ENCODE results near the gene CLPTM1L. TPM values are rescaled to one million over a fixed set of nuclear protein-coding genes. Genes with fewer than 3 reads are reported as not detected.

Gene CLPTM1L
- total and polyA plus RNA-seq, 12 donors, result 40.7 to 96.5 (median 83.2) TPM

- DNase-seq, result no peak
- no peak overlapping the region for H3K4me3 ChIP-seq
- no peak for TF ChIP-seq CTCF (IDR thresholded peaks at IDR 0.05)
- TF ChIP-seq POLR2A (IDR thresholded peaks at IDR 0.05), result no peak
- H3K36me3 ChIP-seq (replicated peaks in 1 of 2), result peaks cover 0 to 68% of the 10 kb centered on the region in 2 donors
- no peaks in the 10 kb centered on the region for H3K27me3 ChIP-seq
- no peaks in the 10 kb centered on the region for H3K4me1 ChIP-seq (replicated peaks in 1 of 2)
- 81 to 94% (median 89%) methylated on average over 11 of the region's 11 CpGs for WGBS, 4 donors
- intact Hi-C loops (cut with DNase I), result no loop called here
- H3K9me3 ChIP-seq (replicated peaks in 1 of 3), result no peaks in the 10 kb centered on the region
- H3K27ac ChIP-seq, result no peak overlapping the region
These were observed 12.4 kb downstream of the CLPTM1L start for GRCh38 chr5:1332461-1333001.

DNA sequence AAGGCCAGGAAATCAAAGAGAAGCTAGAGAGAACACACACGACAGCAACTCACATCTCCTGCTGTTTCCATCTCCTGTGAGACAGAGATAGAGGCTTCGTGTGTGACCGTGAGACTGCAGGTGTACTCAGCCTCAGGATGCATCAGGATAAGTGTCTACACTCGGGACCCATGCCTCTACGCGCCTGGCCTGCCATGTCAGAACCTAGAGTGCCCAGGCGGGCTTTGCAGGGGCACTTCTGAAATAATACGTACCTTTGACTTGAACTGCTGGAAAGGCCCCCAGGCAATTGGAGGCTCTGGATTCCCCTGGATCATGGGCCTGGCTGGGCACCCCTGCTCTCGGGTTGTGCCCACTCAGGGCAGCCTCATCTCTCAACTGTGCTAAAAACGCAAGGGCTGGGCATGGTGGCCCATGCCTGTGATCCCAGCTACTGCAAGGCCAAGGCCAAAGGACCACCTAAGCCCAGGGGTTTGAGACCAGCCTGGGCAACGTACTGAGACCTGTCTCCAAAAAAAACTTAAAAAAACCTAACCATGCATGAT lies 13.0 kb downstream of the CLPTM1L start:
- intact Hi-C loops (cut with DNase I), result no loop called here
- TF ChIP-seq POLR2A (IDR thresholded peaks at IDR 0.05) (no peak), CTCF (IDR thresholded peaks at IDR 0.05) (no peak)
- Histone ChIP-seq H3K27me3 (no peaks in the 10 kb centered on the region), H3K36me3 (replicated peaks in 1 of 2) (peaks cover 0 to 62% of the 10 kb centered on the region in 2 donors), H3K9me3 (replicated peaks in 1 of 3) (no peaks in the 10 kb centered on the region), H3K4me1 (replicated peaks in 1 of 2) (no peaks in the 10 kb centered on the region), H3K4me3 (no peak overlapping the region), H3K27ac (no peak overlapping the region)
- WGBS, 4 donors, result 92 to 95% (median 93%) methylated on average over 10 to 11 of the region's 11 CpGs
- DNase-seq, result no peak

DNA sequence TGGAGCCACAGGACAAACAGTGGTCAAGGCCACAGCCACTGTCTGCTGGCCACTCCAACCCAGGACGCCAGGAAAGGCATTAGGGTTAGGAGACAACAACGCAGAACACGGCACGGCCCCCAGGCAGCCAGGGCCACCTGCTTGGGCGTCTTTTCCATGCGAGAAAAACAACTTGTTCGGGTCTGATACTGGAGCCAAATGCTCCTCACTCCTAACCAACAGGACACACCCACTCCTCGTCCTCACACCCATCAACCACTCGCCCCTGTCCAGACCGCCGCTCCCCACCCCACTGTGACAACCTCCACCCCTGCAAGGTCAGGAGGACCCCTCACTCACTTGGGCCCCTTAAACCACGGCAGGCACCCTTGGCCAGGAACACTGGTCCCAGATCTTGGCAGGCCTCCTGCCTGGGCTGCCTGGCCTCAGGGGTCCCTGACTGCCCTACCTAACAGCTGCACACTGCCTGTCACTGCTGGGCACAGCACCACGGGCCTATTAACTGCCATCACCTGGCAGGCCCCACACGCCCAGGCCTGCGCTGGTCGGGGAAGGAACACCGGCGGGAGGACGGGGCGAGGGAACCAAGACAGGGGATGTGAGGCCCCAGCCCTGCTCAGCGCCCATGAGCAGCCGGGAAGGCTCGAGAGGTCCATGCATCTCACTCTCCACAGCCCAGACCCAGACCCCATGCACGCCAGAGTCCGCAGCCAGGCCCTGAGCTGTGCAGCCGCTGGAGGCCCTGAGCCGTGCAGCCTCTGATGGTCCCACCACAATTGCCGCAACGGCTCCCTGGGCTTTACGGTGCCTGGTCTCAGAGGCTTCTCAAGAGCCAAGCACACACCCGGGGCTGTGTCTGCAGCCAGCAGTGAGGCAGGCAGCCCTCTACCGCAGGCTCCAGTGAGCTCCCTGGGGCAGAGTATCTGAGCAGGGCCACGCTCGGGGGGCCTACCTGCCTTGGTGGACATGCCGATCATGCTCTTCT lies 13.8 kb downstream of the CLPTM1L start:
- intact Hi-C loops (cut with DNase I), result no loop called here
- TF ChIP-seq POLR2A (IDR thresholded peaks at IDR 0.05) (no peak), CTCF (IDR thresholded peaks at IDR 0.05) (no peak)
- no peaks in the 10 kb centered on the region for H3K9me3 ChIP-seq (replicated peaks in 1 of 3)
- no peak for DNase-seq
- no peak overlapping the region for H3K4me3 ChIP-seq
- no peak overlapping the region for H3K27ac ChIP-seq
- H3K4me1 ChIP-seq (replicated peaks in 1 of 2), result no peaks in the 10 kb centered on the region
- H3K36me3 ChIP-seq (replicated peaks in 1 of 2), result peaks cover 0 to 54% of the 10 kb centered on the region in 2 donors
- WGBS, 4 donors, result 95 to 96% (median 95%) methylated on average over 16 to 35 of the region's 35 CpGs
- H3K27me3 ChIP-seq, result no peaks in the 10 kb centered on the region

GRCh38 chr5:1330146-1330846 lies 14.6 kb downstream of the CLPTM1L start:
- 93 to 97% (median 95%) methylated on average over 13 to 23 of the region's 23 CpGs for WGBS, 4 donors
- intact Hi-C loops (cut with DNase I), result no loop called here
- no peak overlapping the region for H3K27ac ChIP-seq

More at GRCh38 chr5:1330146-1330846, 14.6 kb downstream of the CLPTM1L start:
- no peaks in the 10 kb centered on the region for H3K9me3 ChIP-seq (replicated peaks in 1 of 3)
- TF ChIP-seq POLR2A (IDR thresholded peaks at IDR 0.05) (no peak), CTCF (IDR thresholded peaks at IDR 0.05) (no peak)
- H3K4me3 ChIP-seq, result no peak overlapping the region
- H3K27me3 ChIP-seq, result no peaks in the 10 kb centered on the region
- no peak for DNase-seq
- H3K4me1 ChIP-seq (replicated peaks in 1 of 2), result no peaks in the 10 kb centered on the region
- peaks cover 0 to 51% of the 10 kb centered on the region in 2 donors for H3K36me3 ChIP-seq (replicated peaks in 1 of 2)

Measured in adrenal gland (tissue), 12 donors.